ENCODE data around the gene ANKS1B.
"Not testable (repeated sequence)": the region's sequence is repeated elsewhere in the genome, so short reads cannot be mapped to it uniquely, and the experiment has no call there.

The ANKS1B gene

DNA sequence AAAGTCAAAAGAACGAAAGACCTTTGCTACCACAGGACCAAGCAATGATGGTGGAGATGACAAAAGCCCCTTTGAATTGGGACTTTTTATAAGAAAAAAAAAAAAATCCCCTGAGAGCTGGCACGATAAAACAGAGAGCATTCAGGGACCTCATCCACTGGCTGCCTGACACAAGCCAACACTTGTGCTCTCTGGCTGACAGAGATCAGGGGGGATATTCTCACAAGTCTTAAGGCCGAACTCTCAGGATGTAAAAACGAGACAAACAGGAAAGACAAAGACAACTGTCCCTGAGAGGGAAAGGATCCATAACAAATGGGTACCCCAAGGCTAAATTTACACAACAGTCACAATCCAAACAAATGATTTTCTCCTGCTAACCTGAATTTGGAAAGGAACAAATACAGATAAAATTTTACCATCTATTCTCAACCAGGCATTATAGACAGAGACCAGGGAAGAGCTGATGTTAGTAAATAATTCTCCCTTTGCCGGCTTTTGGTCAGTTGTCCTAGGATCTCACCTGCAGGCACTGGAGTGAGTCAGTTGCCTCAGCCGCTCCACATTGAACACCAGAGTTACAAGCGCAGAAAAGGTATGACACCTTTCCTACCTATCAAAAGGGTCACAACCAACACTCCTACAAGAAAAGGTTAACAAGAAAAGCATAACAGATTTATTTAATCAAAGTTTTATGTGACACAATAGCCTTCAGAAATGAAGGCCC lies 375.1 kb downstream of the ANKS1B start:
- DNase-seq (ENCODE audit: low read depth in 2 of 2, low spot score in 1 of 2) = no peak

DNA sequence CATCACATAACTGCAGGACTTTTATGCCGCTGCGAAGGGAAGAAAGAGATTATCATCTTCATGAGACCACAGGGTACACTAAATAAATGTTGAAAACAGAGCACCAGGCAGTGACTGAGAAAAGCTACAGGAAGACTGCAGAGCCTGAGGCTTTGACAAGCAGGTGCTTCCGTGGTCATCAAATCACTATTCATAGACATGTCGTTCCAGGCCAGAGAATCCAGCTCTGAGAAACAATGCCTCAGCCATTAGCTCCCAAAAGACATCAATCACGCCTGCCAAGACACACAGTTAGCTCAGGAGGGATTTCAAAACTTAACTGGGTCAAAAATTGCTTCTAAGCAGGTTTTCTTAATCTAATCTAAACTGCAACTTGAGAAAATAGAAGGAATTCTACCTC lies 384.3 kb downstream of the ANKS1B start:
- DNase-seq (ENCODE audit: low read depth in 2 of 2, low spot score in 1 of 2) = no peak

DNA sequence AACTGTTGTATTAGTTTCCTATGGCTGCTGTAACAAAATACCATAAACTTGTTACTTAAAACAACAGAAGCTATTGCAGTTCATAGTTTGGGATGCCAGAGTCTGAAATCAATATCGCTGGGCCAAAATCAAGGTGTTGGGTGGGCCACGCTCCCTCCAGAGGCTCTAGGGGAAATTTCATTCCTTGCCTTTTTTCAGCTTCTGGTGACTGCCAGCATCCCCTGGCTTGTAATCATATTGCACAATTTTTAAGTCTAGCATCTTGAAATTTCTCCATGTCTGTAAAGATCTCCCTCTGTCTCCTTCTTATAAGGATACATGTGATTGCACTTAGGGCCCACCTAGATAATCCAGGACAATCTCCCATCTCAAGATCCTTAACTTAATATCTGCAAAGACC lies 386.0 kb downstream of the ANKS1B start:
- DNase-seq (ENCODE audit: low read depth in 2 of 2, low spot score in 1 of 2) = no peak

DNA sequence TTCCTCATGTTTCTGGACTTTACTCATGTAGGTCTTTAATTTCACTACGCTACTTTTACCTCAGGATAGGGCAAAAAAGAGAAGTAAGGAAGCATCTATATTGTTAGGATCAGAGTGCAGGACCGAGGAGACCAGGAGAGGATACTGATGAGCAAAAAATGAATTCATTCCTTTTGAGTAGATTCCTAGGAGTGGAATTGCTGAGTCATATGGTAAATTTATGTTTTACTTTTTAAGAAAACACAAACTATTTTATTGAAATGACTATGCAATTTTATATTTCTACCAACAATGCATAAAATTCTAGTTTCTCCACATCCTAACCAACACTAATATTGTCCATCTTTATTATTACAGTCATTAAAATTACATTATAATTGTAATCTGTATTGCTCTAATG lies 388.0 kb downstream of the ANKS1B start:
- DNase-seq (ENCODE audit: low read depth in 2 of 2, low spot score in 1 of 2) = no peak

- DNase-seq (ENCODE audit: low read depth in 2 of 2, low spot score in 1 of 2) = not testable (repeated sequence)
These were observed 407.6 kb downstream of the ANKS1B start for GRCh38 chr12:99577125-99577524.

DNA sequence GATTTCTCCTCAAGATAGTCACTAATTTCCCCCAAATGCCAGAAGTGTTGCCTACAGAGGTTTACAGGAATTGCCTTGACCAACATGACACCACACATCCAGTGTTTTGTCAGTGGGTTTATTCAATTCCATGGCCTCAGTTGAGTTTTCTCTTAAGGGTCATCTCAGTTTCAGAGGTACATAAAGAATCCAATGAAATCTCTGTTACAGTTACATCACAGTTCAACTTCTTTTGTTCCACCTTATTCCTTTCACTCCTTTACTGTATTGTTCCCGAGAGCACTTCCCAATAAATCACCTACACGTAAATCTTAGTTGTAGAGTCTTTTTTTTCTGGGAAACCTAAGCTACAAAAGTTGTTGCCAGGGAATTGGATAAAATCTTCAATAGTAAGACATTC lies 410.8 kb downstream of the ANKS1B start:
- DNase-seq (ENCODE audit: low read depth in 2 of 2, low spot score in 1 of 2) = no peak

- DNase-seq (ENCODE audit: low read depth in 2 of 2, low spot score in 1 of 2) = no peak
These were observed 417.7 kb downstream of the ANKS1B start for GRCh38 chr12:99567072-99567471.

GRCh38 chr12:99558109-99558508 lies 426.6 kb downstream of the ANKS1B start:
- DNase-seq (ENCODE audit: low read depth in 2 of 2, low spot score in 1 of 2) = no peak

DNA sequence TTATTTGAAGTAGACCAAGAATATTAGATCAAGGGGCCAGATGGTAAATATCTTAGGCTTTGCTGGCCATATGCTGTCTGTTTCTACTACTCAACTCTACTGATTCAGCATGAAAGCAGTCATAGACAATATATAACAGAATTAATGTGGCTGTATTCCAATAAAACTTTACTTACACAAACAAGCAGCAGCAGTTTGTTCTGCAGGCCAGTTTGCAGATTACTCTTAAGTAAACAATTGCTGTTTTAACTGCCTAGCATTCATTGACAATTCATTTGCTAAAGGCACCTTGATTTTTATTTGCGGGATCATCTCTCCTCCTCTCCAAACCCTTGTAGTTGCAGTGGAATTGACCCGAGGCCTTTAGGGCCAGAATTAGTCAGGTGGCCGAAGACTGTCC lies 431.3 kb downstream of the ANKS1B start:
- no peak for DNase-seq (ENCODE audit: low read depth in 2 of 2, low spot score in 1 of 2)

DNA sequence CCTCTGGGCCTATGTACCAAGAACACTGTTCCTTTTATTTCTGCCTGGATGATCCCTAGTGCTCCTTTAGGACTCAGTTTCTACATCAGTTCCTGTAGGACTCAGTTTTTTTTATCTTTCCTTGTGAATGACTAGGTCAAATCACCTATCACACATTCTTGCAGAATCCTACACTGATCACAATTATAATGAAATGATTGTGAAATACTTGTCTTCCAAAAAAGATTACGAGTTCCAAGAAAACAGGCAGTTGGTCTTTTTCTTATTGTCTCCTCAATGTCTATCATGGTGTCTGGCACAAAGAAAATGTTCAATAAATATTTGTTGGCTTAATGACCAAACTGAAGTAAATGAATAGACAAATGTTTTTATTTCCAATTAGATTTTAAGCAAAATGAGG lies 432.7 kb downstream of the ANKS1B start:
- no peak for DNase-seq (ENCODE audit: low read depth in 2 of 2, low spot score in 1 of 2)

DNA sequence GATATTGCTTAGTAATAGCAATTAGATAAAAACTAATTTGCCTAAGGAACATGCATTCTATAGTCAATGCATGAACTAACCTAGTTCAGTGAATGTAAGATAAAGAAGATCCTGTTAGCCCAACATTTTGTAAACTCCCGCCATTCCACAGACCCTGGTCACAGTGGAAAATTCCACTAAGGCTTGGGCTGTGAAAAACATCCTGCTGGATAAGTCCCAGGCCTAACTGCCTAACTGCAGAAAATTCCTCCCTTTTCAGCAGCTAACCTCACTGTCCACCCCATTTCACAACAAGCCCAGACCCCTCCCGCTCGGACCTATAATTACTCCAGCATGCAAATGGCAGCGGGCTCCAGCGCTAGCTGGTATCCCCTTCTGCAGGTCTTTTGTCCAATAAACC lies 435.1 kb downstream of the ANKS1B start:
- DNase-seq (ENCODE audit: low read depth in 2 of 2, low spot score in 1 of 2) = no peak

DNA sequence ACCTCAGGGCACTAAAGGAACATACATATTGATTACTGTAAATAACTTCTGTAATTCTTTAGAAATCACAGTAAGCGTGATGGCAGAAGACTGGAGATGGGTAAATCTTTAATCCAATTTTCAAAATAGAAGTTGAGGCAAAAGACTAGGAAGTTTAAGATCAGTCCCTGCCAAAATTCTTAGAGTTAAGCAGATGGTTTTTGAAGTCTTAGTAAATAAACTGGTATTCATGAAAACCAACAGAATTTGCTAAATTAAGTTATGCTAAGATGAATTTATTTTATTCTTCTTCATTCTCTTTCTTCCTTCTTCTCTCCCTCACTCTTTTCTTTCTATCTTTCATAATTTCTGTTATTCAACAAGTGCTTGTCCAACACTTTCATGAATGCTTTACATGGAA lies 435.5 kb downstream of the ANKS1B start:
- DNase-seq (ENCODE audit: low read depth in 2 of 2, low spot score in 1 of 2) = no peak

GRCh38 chr12:99544457-99544856 lies 440.3 kb downstream of the ANKS1B start:
- no peak for DNase-seq (ENCODE audit: low read depth in 2 of 2, low spot score in 1 of 2)

DNA sequence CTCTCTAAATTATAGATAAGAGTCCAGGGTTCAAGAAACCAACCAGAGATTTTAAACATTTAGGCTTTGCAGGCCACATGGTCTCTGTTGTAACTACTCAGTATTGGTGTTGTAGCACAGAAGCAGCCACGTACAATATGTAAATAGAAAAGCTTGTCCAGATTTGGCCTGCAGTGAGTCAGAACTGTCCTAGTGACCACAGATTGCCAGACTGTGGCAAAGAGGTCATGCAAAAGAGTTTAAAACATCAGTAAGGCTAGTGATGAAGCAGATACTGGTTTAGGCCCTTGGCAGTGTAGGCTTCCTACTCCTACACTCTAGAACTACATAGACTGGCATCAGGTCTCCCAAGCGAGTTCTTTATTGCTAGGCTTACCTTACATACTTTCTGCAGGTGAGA lies 454.8 kb downstream of the ANKS1B start:
- no peak for DNase-seq (ENCODE audit: low read depth in 2 of 2, low spot score in 1 of 2)

DNA sequence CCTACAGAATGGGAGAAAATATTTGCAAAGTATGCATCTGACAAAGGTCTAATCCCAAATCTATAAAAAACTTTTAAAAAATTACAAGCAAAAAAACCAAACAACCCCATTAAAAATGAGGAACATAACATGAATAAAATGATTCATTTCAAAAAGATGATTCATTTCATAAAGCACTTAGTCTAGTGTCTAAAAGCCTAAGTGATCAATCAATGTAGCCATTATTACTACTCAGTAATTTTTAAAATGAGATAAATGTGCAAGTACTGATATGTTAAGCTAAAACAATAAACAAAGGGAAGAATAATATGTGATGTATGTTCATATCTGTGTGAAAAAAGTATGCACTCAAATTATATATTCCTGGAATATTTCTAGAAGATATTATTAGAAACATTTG lies 456.3 kb downstream of the ANKS1B start:
- DNase-seq (ENCODE audit: low read depth in 2 of 2, low spot score in 1 of 2) = no peak

- no peak for DNase-seq (ENCODE audit: low read depth in 2 of 2, low spot score in 1 of 2)
These were observed 460.9 kb downstream of the ANKS1B start for GRCh38 chr12:99523853-99524252.

GRCh38 chr12:99522456-99522855 lies 462.3 kb downstream of the ANKS1B start:
- DNase-seq (ENCODE audit: low read depth in 2 of 2, low spot score in 1 of 2) = no peak

DNA sequence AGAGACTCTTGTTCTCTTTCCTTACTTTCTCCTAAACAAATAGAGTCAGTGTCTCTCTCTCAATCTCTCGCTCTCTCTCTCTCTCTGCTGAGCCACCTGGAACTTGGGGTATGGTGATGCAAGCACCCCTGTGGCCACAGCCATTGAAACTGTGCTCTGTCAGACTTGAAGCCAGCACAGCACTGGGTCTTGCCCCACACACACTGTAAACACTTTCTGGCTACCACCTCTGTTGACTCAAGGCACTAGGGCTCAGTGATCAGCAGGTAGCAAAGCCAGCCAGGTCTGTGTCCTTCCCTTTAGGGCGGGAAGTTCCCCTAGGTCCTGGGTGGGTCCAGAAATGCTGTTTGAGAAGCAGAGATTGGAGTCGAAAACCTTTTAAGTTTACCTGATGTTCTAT lies 463.1 kb downstream of the ANKS1B start:
- DNase-seq (ENCODE audit: low read depth in 2 of 2, low spot score in 1 of 2) = no peak

- no peak for DNase-seq (ENCODE audit: low read depth in 2 of 2, low spot score in 1 of 2)
These were observed 471.7 kb downstream of the ANKS1B start for GRCh38 chr12:99513066-99513465.

DNA sequence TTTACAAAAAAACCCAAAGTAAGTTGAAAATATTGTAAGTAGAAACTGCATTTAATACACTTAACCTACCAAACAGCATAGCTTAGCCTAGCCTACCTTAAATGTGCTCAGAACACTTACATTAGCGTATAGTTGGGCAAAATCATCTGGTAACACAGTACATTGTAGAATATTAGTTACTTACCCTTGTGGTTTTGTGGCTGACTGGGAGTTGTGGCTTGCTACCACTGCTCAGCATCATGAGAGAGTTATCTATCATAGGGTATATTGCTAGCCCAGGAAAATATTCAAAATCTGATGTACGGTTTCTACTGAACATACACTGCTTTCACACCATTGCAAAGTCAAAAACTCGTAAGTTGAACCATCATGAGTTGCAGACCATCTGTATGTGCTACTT lies 478.9 kb downstream of the ANKS1B start:
- DNase-seq (ENCODE audit: low read depth in 2 of 2, low spot score in 1 of 2) = no peak

DNA sequence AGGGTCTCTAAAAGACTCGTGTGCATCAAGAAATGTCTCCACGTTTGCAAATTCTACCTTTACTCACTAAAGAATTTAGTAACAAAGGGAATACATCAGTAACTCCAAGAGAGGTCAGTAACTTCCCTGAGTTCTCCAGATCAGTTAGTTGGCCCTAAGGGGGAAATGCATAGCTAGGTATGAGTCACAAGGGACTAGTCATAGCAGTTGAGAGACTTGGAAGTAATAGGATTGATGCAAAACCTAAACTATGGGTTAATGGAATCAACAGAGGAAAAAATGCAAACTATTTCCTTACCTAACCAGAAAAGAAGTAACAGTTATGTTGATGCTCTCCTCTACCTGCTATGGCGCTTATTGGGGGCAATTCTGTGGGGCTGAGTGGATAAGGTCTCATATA lies 486.0 kb downstream of the ANKS1B start:
- no peak for DNase-seq (ENCODE audit: low read depth in 2 of 2, low spot score in 1 of 2)

GRCh38 chr12:99495799-99496198 lies 488.9 kb downstream of the ANKS1B start:
- no peak for DNase-seq (ENCODE audit: low read depth in 2 of 2, low spot score in 1 of 2)

DNA sequence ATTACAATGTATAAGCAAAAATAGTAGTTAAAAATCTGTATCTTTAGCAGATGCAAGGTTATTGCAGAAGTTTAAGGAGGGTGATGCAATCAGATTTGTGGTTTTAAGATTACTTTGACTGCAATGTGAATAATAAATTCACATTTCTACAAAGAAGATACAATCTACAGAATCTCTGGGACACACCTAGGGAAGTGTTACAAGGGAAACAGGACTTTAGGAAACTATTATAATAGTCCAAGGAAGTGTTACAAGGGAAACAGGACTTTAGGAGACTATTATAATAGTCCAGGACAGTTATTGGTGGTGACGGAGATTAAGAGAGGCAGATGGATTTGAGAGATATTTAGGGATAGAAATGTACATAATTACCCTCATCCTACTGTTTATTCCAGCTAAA lies 491.5 kb downstream of the ANKS1B start:
- DNase-seq (ENCODE audit: low read depth in 2 of 2, low spot score in 1 of 2) = no peak

GRCh38 chr12:99486277-99486676 lies 498.5 kb downstream of the ANKS1B start:
- no peak for DNase-seq (ENCODE audit: low read depth in 2 of 2, low spot score in 1 of 2)
